ENCODE data around the gene UHRF1.
"Not testable (repeated sequence)": the region's sequence is repeated elsewhere in the genome, so short reads cannot be mapped to it uniquely, and the experiment has no call there.

Gene UHRF1

DNA sequence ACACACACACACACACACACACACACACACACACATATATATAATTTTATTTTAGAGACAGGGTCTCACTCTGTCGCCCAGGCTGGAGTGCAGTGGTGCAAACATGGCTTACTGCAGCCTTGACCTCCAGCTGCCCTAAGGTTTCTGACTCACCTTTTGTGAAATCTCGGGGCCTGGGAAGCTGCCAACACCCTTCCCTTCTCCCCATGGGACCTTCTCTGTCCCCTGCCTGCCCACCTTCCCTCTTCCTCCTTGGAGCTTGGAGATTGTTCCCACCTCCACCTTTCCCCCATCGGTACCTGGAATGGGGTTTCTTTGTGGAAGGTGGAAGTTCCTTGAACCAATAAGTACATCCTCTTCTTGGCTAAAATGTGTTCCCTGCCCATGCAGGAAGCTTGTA, 12.9 kb upstream of the UHRF1 start:
- CTCF ChIA-PET, result interaction anchor here (0.8 to 3.3 kb wide), 2 partner anchors 24 to 152 kb away, joined by 3 to 19 read pairs; no protein-coding TSS in a partner anchor
- POLR2A ChIA-PET, result no interaction called here
- H3K4me3 ChIP-seq (ENCODE audit: low read depth, low read length), result no peak overlapping the region
- DNase-seq (ENCODE audit: low read depth, low spot score), result no peak
- TF ChIP-seq, protein P1, sequence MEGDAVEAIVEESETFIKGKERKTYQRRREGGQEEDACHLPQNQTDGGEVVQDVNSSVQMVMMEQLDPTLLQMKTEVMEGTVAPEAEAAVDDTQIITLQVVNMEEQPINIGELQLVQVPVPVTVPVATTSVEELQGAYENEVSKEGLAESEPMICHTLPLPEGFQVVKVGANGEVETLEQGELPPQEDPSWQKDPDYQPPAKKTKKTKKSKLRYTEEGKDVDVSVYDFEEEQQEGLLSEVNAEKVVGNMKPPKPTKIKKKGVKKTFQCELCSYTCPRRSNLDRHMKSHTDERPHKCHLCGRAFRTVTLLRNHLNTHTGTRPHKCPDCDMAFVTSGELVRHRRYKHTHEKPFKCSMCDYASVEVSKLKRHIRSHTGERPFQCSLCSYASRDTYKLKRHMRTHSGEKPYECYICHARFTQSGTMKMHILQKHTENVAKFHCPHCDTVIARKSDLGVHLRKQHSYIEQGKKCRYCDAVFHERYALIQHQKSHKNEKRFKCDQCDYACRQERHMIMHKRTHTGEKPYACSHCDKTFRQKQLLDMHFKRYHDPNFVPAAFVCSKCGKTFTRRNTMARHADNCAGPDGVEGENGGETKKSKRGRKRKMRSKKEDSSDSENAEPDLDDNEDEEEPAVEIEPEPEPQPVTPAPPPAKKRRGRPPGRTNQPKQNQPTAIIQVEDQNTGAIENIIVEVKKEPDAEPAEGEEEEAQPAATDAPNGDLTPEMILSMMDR (IDR thresholded peaks at IDR 0.05; ENCODE audit: insufficient read depth, low read length, missing control alignments), result no peak

DNA sequence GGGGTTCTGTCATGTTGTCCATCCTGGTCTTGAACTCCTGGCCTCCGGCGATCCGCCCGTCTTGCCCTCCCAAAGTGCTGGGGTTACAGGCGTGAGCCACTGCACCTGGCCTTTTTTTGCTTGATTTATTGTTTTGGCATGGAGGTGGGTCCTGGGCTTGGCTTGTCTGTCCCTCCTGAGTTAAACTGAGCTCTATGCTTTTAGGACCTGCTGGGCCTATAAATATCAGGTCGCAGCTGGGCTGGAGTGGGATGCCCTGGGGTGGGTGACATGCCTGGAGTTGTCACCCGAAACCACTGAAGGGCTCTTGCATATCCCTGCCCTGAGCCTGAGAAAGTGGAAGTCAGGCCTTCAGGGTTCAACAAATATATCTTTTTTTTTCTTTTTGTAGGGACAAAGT, 12.2 kb upstream of the UHRF1 start:
- TF ChIP-seq, protein P1 (IDR thresholded peaks at IDR 0.05; ENCODE audit: insufficient read depth, low read length, missing control alignments), result no peak
- DNase-seq (ENCODE audit: low read depth, low spot score), result no peak
- no peak overlapping the region for H3K4me3 ChIP-seq (ENCODE audit: low read depth, low read length)
- ChIA-PET POLR2A (interaction anchor here (0.7 kb wide), 1 partner anchor 31 kb away, joined by 3 read pairs; no protein-coding TSS in a partner anchor), CTCF (interaction anchor here (0.8 to 3.3 kb wide), 3 partner anchors 15 to 151 kb away, joined by 3 to 19 read pairs (median 4); no protein-coding TSS in a partner anchor)

DNA sequence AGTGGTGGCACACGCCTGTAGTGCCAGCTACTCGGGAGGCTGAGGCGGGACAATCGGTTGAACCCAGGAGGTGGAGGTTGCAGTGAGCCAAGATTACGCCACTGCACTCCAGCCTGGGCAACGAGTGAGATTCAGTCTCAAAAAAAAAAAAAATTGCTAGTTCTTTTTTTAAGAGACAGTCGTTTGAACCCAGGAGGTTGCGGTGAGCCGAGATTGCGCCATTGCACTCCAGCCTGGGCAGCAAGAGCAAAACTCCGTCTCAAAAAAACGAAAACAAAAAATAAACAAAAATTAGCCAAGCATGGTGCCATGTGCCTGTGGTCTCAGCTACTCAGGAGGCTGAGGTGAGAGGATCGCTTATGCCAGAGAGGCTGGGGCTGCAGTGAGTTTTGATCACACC, 8.4 kb upstream of the UHRF1 start:
- DNase-seq (ENCODE audit: low read depth, low spot score); POLR2A ChIA-PET; H3K4me3 ChIP-seq (ENCODE audit: low read depth, low read length): not testable (repeated sequence)
- CTCF ChIA-PET, result interaction anchor here (2.1 kb wide), 1 partner anchor 11 kb away, joined by 8 read pairs; no protein-coding TSS in a partner anchor

DNA sequence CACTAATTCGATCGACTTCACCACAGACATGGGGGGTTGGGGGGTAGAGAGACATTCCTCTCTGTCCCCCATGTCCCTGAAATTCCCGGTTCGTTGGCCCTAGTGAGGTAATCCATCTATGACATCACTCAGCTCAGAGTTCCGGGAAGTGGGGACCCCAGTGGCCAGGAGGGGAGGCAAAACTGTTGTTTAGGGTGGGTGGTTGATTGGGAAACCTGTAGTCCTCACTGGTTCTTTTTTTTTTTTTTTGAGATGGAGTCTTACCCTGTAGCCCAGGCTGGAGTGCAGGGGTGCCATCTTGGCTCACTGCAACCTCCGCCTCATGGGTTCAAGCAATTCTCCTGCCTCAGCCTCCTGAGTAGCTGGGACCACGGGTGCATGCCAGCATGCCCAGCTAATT, 6.5 kb upstream of the UHRF1 start, which contains the start of gene ARRDC5:
Gene ARRDC5 (minus strand): TSS at position 101 of the 400 bp plus-strand sequence. CDS start 71 bp downstream, at position 30.
- ChIA-PET POLR2A (no interaction called here), CTCF (interaction anchor here (1.5 to 2.1 kb wide), 2 partner anchors 9 to 129 kb away, joined by 4 to 8 read pairs; no protein-coding TSS in a partner anchor)

DNA sequence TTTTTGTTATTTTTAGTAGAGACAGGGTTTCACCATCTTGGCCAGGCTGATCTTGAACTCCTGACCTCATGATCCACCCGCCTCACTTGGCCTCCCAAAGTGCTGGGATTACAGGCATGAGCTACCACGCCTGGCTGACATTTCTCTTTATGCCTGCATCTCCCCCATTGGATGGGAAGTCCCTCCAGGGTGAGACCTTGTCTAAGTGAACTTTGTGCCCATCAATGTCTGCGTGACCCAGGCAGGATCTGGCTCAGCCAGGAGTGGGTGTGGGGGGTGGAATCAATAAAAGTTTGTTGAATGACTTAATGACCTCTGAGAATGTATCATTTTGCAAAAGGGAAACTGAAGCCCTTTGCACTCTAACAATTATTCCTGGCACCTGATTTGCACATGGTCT, 4.8 kb upstream of the UHRF1 start:
- DNase-seq (ENCODE audit: low read depth, low spot score), result no peak
- ChIA-PET POLR2A (no interaction called here), CTCF (interaction anchor here (3.4 kb wide), 1 partner anchor 95 kb away, joined by 18 read pairs; no protein-coding TSS in a partner anchor)
- no peak overlapping the region for H3K4me3 ChIP-seq (ENCODE audit: low read depth, low read length)
- TF ChIP-seq, protein P1 (IDR thresholded peaks at IDR 0.05; ENCODE audit: insufficient read depth, low read length, missing control alignments), result no peak

More for the DNA sequence above, 6.5 kb upstream of the UHRF1 start, which contains the start of gene ARRDC5:
- H3K4me3 ChIP-seq (ENCODE audit: low read depth, low read length), result no peak within 1 kb of the TSS
- no peak for DNase-seq (ENCODE audit: low read depth, low spot score)
- TF ChIP-seq, protein P1 (IDR thresholded peaks at IDR 0.05; ENCODE audit: insufficient read depth, low read length, missing control alignments), result no peak

DNA sequence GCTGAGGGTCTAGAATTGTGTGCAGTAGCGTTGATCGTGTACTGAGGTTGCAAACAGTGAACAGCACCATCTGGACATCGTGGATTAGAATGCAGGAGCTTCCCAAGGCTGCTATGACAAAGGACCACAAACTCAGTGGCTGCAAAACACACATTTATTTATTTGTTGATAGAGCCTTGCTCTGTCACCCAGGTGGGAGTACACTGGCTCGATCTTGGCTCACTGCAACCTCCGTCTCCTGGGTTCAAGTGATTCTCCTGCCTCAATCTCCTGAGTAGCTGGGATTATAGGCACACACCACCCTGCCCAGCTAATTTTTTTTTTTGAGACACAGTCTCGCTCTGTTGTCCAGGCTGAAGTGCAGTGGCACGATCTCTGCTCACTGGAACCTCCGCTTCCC, 2.3 kb upstream of the UHRF1 start:
- TF ChIP-seq, protein P1 (IDR thresholded peaks at IDR 0.05; ENCODE audit: insufficient read depth, low read length, missing control alignments), result no peak
- no peak for DNase-seq (ENCODE audit: low read depth, low spot score)
- ChIA-PET POLR2A (no interaction called here), CTCF (interaction anchor here (1.5 to 3.4 kb wide), 2 partner anchors 97 to 126 kb away, joined by 3 to 18 read pairs; no protein-coding TSS in a partner anchor)
- H3K4me3 ChIP-seq (ENCODE audit: low read depth, low read length), result no peak overlapping the region

DNA sequence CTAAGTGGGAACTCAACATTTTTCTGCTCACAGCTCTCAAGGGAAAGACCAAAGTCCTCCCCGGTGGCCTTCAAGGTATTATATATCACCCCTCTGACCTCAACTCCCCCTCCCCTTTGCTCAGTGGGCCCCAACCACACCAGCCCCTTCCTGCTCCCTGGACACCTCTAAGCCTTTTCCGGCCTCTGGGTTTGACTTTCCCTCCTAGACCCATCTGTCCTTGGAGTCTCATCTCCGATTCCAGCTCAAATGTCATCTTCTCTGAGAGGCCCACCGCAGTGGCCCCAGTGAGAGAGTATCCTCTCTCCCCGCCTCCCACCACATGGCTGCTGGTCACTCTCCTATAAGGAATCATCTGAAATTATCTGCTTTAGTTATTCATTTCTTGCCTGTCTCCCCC, 941 bp upstream of the UHRF1 start:
- POLR2A ChIA-PET, result no interaction called here
- TF ChIP-seq, protein P1 (IDR thresholded peaks at IDR 0.05; ENCODE audit: insufficient read depth, low read length, missing control alignments), result no peak

More for the DNA sequence above, 941 bp upstream of the UHRF1 start:
- H3K4me3 ChIP-seq (ENCODE audit: low read depth, low read length), result no peak overlapping the region
- CTCF ChIA-PET, result interaction anchor here (1.5 kb wide), 1 partner anchor 125 kb away, joined by 3 read pairs; no protein-coding TSS in a partner anchor
- DNase-seq (ENCODE audit: low read depth, low spot score), result no peak

Measured in AG04449 (cell line).